Skeletal muscle tissue (tissue), 4 donors: ENCODE data around the gene C2CD3. TPM values are rescaled to one million over a fixed set of nuclear protein-coding genes. Genes with fewer than 3 reads are reported as not detected.

Experiments
- H3K27ac ChIP-seq: one replicate; pipeline ENCODE4 v1.7.0; 2013; ENCODE audit warnings: mild to moderate bottlenecking, low read depth, low read length, inconsistent platforms
- H3K27me3 ChIP-seq, 3 donors: one replicate each; pipeline ENCODE4 v1.7.0; 2013; ENCODE audit warnings: low read length in 3 of 3; ENCODE audit not compliant: control insufficient read depth in 3 of 3, insufficient read depth in 3 of 3
- H3K36me3 ChIP-seq, 3 donors: one replicate each; pipeline ENCODE4 v1.7.0; 2013; ENCODE audit warnings: low read length in 3 of 3; ENCODE audit not compliant: control insufficient read depth in 3 of 3, insufficient read depth in 3 of 3
- H3K4me1 ChIP-seq, 3 donors: one replicate each; pipeline ENCODE4 v1.7.0; 2013; ENCODE audit warnings: low read length in 3 of 3, mild to moderate bottlenecking in 3 of 3; ENCODE audit not compliant: control insufficient read depth in 3 of 3, insufficient read depth in 3 of 3
- H3K4me3 ChIP-seq, 3 donors: one replicate each; pipeline ENCODE4 v1.7.0; 2013; ENCODE audit warnings: low read length in 3 of 3
- H3K9ac ChIP-seq, 3 donors: one replicate each; pipeline ENCODE4 v1.7.0; 2013; ENCODE audit warnings: low read length in 3 of 3, mild to moderate bottlenecking in 3 of 3, moderate library complexity in 2 of 3, low read depth in 1 of 3
- H3K9me3 ChIP-seq, 3 donors: one replicate each; pipeline ENCODE4 v1.7.0; 2013; ENCODE audit warnings: low read length in 3 of 3; ENCODE audit not compliant: control insufficient read depth in 3 of 3
- total RNA-seq: library from RNA; depleted of rRNA; stranded (reverse); fragments of >200 nt; gene quantifications from one replicate; pipeline ENCODE4 v1.2.3, GENCODE V29; 2014
- donor health status: Osteomylitis.

Gene C2CD3
- total RNA-seq, 1 donor from 2014 or later: 13.6 TPM

- H3K9ac ChIP-seq: no peak overlapping the region
- no peaks in the 10 kb centered on the region for H3K27me3 ChIP-seq
- no peak overlapping the region for H3K4me3 ChIP-seq
- peaks cover 0 to 3% (median 0%) of the 10 kb centered on the region in 3 donors for H3K4me1 ChIP-seq
- no peaks in the 10 kb centered on the region for H3K9me3 ChIP-seq
- no peaks in the 10 kb centered on the region for H3K36me3 ChIP-seq
- no peak overlapping the region for H3K27ac ChIP-seq
Observed at GRCh38 chr11:74196781-74197486, 26.1 kb upstream of the C2CD3 start.

DNA sequence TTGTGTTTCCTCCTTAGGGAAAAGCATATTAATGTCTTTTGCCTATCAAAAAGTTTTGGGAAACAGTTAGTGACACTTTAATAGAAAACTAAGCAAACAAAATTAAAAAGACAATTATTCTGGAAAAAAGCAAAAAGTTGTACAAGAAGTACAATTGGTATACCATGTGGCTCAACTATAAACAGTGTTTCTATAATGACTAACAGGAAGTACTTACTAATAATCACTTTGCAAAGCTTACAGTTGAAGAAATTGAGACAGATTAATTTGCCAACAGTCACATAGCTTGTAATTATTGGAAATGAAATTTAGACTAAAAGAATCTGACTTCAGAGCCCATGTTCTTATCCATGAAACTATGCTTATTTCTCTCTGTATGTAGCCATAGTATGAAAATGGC, 25.0 kb upstream of the C2CD3 start:
- Histone ChIP-seq H3K36me3 (peaks cover 0 to 5% (median 0%) of the 10 kb centered on the region in 3 donors), H3K27ac (no peak overlapping the region), H3K4me1 (peaks cover 0 to 3% (median 0%) of the 10 kb centered on the region in 3 donors), H3K4me3 (no peak overlapping the region), H3K27me3 (no peaks in the 10 kb centered on the region), H3K9ac (no peak overlapping the region), H3K9me3 (no peaks in the 10 kb centered on the region)

- Histone ChIP-seq H3K27me3 (no peaks in the 10 kb centered on the region), H3K4me3 (no peak overlapping the region), H3K9ac (no peak overlapping the region), H3K4me1 (peaks cover 0 to 4% (median 0%) of the 10 kb centered on the region in 3 donors), H3K9me3 (no peaks in the 10 kb centered on the region), H3K27ac (no peak overlapping the region), H3K36me3 (no peaks in the 10 kb centered on the region)
Observed at GRCh38 chr11:74185695-74186094, 14.9 kb upstream of the C2CD3 start.

- Histone ChIP-seq H3K4me1 (peaks cover under 1 to 5% (median 1%) of the 10 kb centered on the region in 3 donors), H3K4me3 (no peak overlapping the region), H3K27me3 (no peaks in the 10 kb centered on the region), H3K27ac (no peak overlapping the region), H3K9ac (no peak overlapping the region), H3K36me3 (no peaks in the 10 kb centered on the region), H3K9me3 (no peaks in the 10 kb centered on the region)
Observed at GRCh38 chr11:74185285-74185684, 14.5 kb upstream of the C2CD3 start.

DNA sequence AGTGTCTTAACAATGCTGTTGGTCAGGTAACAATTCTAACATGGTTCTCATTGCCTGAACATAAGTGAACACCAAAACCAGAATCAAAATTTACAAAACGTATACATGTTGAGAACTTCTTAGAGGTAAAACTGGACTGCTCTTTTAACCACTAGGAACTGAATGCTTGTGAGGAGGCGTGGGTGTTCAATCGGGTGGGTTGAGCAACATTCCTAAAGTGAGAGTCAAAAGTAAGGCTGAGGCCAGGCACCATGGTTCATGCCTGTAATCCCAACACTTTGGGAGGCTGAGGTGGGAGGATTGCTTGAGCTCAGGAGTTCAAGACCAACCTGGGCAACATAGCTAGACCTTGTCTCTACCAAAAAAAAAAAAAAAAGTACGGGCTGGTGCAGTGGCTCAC, 11.8 kb upstream of the C2CD3 start:
- H3K4me1 ChIP-seq: peaks cover 4 to 18% (median 11%) of the 10 kb centered on the region in 3 donors
- no peaks in the 10 kb centered on the region for H3K27me3 ChIP-seq
- no peaks in the 10 kb centered on the region for H3K9me3 ChIP-seq
- H3K27ac ChIP-seq: no peak overlapping the region
- no peak overlapping the region for H3K4me3 ChIP-seq
- no peaks in the 10 kb centered on the region for H3K36me3 ChIP-seq
- H3K9ac ChIP-seq: no peak overlapping the region

DNA sequence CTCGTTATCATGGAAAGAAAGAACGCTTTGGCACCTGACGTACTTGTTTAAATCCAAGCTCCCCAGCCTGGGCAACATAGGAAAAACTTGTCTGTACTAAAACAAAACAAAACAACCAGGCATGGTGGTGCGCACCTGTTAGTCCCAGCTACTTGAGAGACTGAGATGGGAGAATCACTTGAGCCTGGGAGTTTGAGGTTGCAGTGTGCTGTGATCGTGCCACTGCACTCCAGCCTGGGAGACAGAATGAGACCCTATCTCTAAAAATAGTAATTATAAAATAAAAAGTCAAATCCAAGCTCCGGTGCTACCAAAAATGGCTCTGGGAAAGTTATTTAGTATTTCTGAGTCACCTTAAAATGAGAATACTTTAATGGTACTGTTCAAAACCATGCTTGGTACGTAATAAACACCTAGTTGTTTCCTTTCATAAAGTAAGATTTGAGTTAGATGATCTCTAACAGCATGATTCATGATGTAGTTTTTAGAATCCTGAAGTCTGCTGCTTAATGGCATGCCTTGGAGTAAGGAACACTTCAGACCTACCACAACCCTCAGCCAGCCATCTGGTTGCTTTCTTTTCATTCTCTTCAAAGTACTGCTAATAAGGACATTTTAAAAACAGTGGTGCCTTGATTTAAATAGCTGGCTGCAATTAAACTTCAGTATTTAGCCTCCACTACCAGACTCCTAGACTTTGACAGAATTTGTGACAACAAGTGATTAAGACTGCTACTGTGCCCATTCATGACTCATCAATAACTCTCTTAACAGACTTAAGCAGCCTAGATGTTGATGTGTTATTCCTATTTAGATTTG, 8.6 kb upstream of the C2CD3 start:
- Histone ChIP-seq H3K4me1 (peaks cover 4 to 14% (median 11%) of the 10 kb centered on the region in 3 donors), H3K27ac (peak overlapping the region; percentile 77), H3K9me3 (no peaks in the 10 kb centered on the region), H3K27me3 (no peaks in the 10 kb centered on the region), H3K4me3 (peak overlapping the region in 1 of 3 donors; percentile 9), H3K36me3 (no peaks in the 10 kb centered on the region), H3K9ac (peak overlapping the region; percentile 32 to 59 (median 47))

DNA sequence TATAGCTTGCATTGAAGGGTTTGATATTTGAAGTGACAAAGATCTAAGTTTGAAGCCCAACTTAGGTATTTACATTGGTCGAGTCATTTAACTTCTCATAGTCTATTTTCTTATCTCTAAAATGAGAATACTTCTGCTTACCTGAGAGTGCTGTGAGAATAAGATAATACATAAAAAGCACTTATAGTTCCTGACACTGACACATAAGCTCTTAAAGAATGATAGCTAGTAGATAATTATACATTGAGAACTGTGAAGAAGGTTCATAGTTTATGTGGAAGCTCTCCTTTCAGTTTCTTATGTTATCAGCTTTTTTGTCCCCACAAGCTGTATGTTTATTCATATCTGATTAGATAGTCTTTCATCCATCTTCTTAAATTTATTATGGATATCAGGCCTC, 5.1 kb upstream of the C2CD3 start:
- no peaks in the 10 kb centered on the region for H3K36me3 ChIP-seq
- H3K4me3 ChIP-seq: no peak overlapping the region
- H3K9ac ChIP-seq: no peak overlapping the region
- H3K4me1 ChIP-seq: peaks cover 16 to 31% (median 22%) of the 10 kb centered on the region in 3 donors
- no peaks in the 10 kb centered on the region for H3K9me3 ChIP-seq
- no peaks in the 10 kb centered on the region for H3K27me3 ChIP-seq
- H3K27ac ChIP-seq: no peak overlapping the region

- Histone ChIP-seq H3K4me3 (peak overlapping the region; percentile 79 to 96 (median 94)), H3K27ac (peak overlapping the region; percentile 91), H3K4me1 (peaks cover 17 to 28% (median 24%) of the 10 kb centered on the region in 3 donors), H3K9ac (peak overlapping the region; percentile 87 to 96 (median 91)), H3K27me3 (no peaks in the 10 kb centered on the region), H3K36me3 (peaks cover 0 to 9% (median 0%) of the 10 kb centered on the region in 3 donors), H3K9me3 (no peaks in the 10 kb centered on the region)
Observed at GRCh38 chr11:74171997-74172396, 1.2 kb upstream of the C2CD3 start.

DNA sequence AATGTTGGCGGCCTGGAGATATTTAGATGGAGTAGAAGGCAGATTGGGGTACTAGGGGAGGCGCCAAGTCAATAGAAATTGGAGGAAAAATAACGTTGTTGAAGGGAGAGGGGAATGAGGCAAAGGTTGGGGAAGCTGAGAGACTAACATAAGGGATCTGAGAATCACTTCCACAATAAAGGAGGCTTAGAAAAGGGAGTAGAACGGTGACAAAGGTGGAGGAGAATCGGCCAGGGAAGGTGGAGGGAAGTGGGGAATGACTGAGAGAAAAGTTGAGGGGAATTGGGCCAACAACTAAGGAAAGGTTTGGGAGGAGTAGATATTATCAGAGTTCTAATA, 797 bp upstream of the C2CD3 start:
- Histone ChIP-seq H3K27me3 (no peaks in the 10 kb centered on the region), H3K4me3 (peak overlapping the region; percentile 79 to 96 (median 94)), H3K4me1 (peaks cover 17 to 28% (median 24%) of the 10 kb centered on the region in 3 donors), H3K9ac (peak overlapping the region; percentile 87 to 96 (median 91)), H3K36me3 (peaks cover 0 to 13% (median 2%) of the 10 kb centered on the region in 3 donors), H3K9me3 (no peaks in the 10 kb centered on the region), H3K27ac (peak overlapping the region; percentile 91)
